ENCODE data around the gene KRT35. TPM values are rescaled to one million over a fixed set of nuclear protein-coding genes. Genes with fewer than 3 reads are reported as not detected.

KRT35 gene
- total RNA-seq, 1 donor from 2014 or later = not detected

- intact Hi-C loops (cut with DNase I) = no loop called here
- DNase-seq (ENCODE audit: extremely low spot score in 2 of 2) = no peak
- Histone ChIP-seq H3K27me3 (no peaks in the 10 kb centered on the region), H3K9me3 (no peaks in the 10 kb centered on the region), H3K4me3 (no peak overlapping the region), H3K27ac (no peak overlapping the region), H3K4me1 (no peaks in the 10 kb centered on the region), H3K36me3 (no peaks in the 10 kb centered on the region)
- TF ChIP-seq POLR2AphosphoS5 (IDR thresholded peaks at IDR 0.05; ENCODE audit: insufficient read depth in 1 of 2, low read depth in 1 of 2) = no peak
- TF ChIP-seq CTCF (IDR thresholded peaks at IDR 0.05) = no peak
- no peak for TF ChIP-seq POLR2A (IDR thresholded peaks at IDR 0.05)
These were observed 2.6 kb upstream of the KRT35 start for GRCh38 chr17:41483531-41483930.

DNA sequence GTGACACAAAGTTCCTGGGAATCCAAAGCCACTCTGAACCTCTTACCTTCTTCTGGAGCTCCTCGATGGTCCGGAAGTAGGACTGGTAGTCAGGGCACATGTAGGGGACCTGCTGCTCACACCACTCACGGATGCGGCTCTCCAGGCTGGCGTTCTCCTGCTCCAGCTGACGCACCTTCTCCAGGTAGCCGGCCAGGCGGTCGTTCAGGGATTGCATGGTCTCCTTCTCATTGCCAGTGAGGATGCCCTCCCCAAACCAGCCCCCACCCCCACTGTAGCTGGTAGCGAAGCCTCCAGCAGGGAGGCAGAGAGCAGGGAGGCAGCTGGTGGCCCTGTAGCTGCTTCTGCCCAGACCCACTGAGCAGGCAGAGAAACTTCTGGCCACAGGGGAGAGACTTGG is 370 bp downstream of the KRT35 start:
- Histone ChIP-seq H3K4me1 (no peaks in the 10 kb centered on the region), H3K4me3 (no peak overlapping the region), H3K36me3 (no peaks in the 10 kb centered on the region), H3K27me3 (no peaks in the 10 kb centered on the region), H3K9me3 (no peaks in the 10 kb centered on the region), H3K27ac (no peak overlapping the region)
- no peak for DNase-seq (ENCODE audit: extremely low spot score in 2 of 2)
- intact Hi-C loops (cut with DNase I) = no loop called here
- TF ChIP-seq POLR2AphosphoS5 (IDR thresholded peaks at IDR 0.05; ENCODE audit: insufficient read depth in 1 of 2, low read depth in 1 of 2) (no peak), CTCF (IDR thresholded peaks at IDR 0.05) (no peak), POLR2A (IDR thresholded peaks at IDR 0.05) (no peak)

DNA sequence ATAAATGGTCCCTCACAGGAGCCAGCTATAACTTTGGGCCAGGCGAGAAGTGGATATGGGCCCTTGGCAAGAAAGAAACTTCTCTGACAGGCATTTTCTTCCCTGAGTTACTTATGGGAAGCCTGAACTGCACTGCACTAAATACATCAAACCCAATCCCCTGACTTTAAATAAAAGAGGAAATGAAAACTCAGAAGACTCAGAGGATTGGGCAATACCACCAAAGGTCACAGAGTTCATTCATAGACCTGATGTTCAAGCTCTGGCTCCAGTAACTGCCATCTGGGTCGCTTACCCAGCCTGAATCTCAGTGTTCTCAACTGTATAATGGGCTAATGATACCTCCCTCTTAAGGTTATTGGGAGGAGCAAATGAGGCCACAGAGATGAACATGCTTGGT is 815 bp downstream of the KRT35 start:
- intact Hi-C loops (cut with DNase I) = no loop called here
- Histone ChIP-seq H3K27me3 (no peaks in the 10 kb centered on the region), H3K4me1 (no peaks in the 10 kb centered on the region), H3K9me3 (no peaks in the 10 kb centered on the region), H3K4me3 (no peak overlapping the region), H3K27ac (no peak overlapping the region), H3K36me3 (no peaks in the 10 kb centered on the region)
- DNase-seq (ENCODE audit: extremely low spot score in 2 of 2) = no peak
- TF ChIP-seq POLR2AphosphoS5 (IDR thresholded peaks at IDR 0.05; ENCODE audit: insufficient read depth in 1 of 2, low read depth in 1 of 2) = no peak
- no peak for TF ChIP-seq POLR2A (IDR thresholded peaks at IDR 0.05)
- no peak for TF ChIP-seq CTCF (IDR thresholded peaks at IDR 0.05)

- no peak for TF ChIP-seq CTCF (IDR thresholded peaks at IDR 0.05)
- no peak for TF ChIP-seq POLR2A (IDR thresholded peaks at IDR 0.05)
- TF ChIP-seq POLR2AphosphoS5 (IDR thresholded peaks at IDR 0.05; ENCODE audit: insufficient read depth in 1 of 2, low read depth in 1 of 2) = no peak
- Histone ChIP-seq H3K9me3 (no peaks in the 10 kb centered on the region), H3K27me3 (no peaks in the 10 kb centered on the region), H3K4me1 (no peaks in the 10 kb centered on the region), H3K4me3 (no peak overlapping the region), H3K27ac (no peak overlapping the region), H3K36me3 (no peaks in the 10 kb centered on the region)
- no peak for DNase-seq (ENCODE audit: extremely low spot score in 2 of 2)
- intact Hi-C loops (cut with DNase I) = no loop called here
These were observed 2.7 kb downstream of the KRT35 start for GRCh38 chr17:41478237-41478636.

- Histone ChIP-seq H3K9me3 (no peaks in the 10 kb centered on the region), H3K27me3 (no peaks in the 10 kb centered on the region), H3K36me3 (no peaks in the 10 kb centered on the region), H3K27ac (no peak overlapping the region), H3K4me1 (no peaks in the 10 kb centered on the region), H3K4me3 (no peak overlapping the region)
- TF ChIP-seq POLR2A (IDR thresholded peaks at IDR 0.05) (no peak), POLR2AphosphoS5 (IDR thresholded peaks at IDR 0.05; ENCODE audit: insufficient read depth in 1 of 2, low read depth in 1 of 2) (no peak), CTCF (IDR thresholded peaks at IDR 0.05) (no peak)
- DNase-seq (ENCODE audit: extremely low spot score in 2 of 2) = no peak
- intact Hi-C loops (cut with DNase I) = no loop called here
These were observed 3.8 kb downstream of the KRT35 start for GRCh38 chr17:41476866-41477815.
